Right atrium auricular region (tissue), 2 donors: ENCODE data around the gene MPHOSPH8. TPM values are rescaled to one million over a fixed set of nuclear protein-coding genes. Genes with fewer than 3 reads are reported as not detected.

Source experiments
- DNase-seq: peaks from one replicate; pipeline ENCODE4 v3.0.0-alpha.2; 2019; ENCODE audit warnings: low spot score
- H3K27ac ChIP-seq, 2 donors: fragments of 200-600 bp; sonication (generic); 1 replicate in 1 of 2; 2 replicates in 1 of 2; pipeline ENCODE4 v1.5.1; 2016 to 2019
- H3K27me3 ChIP-seq, 2 donors: fragments of 200-600 bp; sonication (generic); one replicate each; pipeline versions ENCODE4 v1.5.1 to v1.6.0; 2017 to 2019
- H3K36me3 ChIP-seq: fragments of 200-600 bp; sonication (generic); one replicate; pipeline ENCODE4 v1.5.1; 2016
- H3K4me1 ChIP-seq, 2 donors: fragments of 200-600 bp; sonication (generic); one replicate each; pipeline versions ENCODE4 v1.5.1 to v1.6.0; 2017 to 2019
- H3K4me3 ChIP-seq, 2 donors: fragments of 200-600 bp; sonication (generic); 1 replicate in 1 of 2; 2 replicates in 1 of 2; pipeline ENCODE4 v1.5.1; 2017 to 2019; ENCODE audit warnings: mild to moderate bottlenecking in 1 of 2, moderate library complexity in 1 of 2
- H3K9me3 ChIP-seq, 2 donors: fragments of 200-600 bp; sonication (generic); one replicate each; pipeline ENCODE4 v1.5.1; 2019
- CTCF ChIP-seq, 2 donors: fragments of 200-600 bp; sonication (generic); IDR thresholded peaks; one replicate each; pipeline ENCODE4 v1.5.1; 2019; ENCODE audit warnings: antibody characterized with exemption in 2 of 2
- total RNA-seq, 2 donors: library from RNA; depleted of rRNA; stranded (reverse); fragments of >200 nt; gene quantifications; one replicate each; pipeline ENCODE4 v1.1.0, GENCODE V29; 2016

The MPHOSPH8 gene
- total RNA-seq, 2 donors from 2014 or later = 20.8 to 26.8 TPM

GRCh38 chr13:19591864-19592263 is 41.6 kb upstream of the MPHOSPH8 start:
- Histone ChIP-seq H3K4me1 (no peaks in the 10 kb centered on the region), H3K9me3 (no peaks in the 10 kb centered on the region), H3K36me3 (no peaks in the 10 kb centered on the region), H3K27me3 (no peaks in the 10 kb centered on the region), H3K27ac (no peak overlapping the region), H3K4me3 (no peak overlapping the region)
- TF ChIP-seq CTCF (IDR thresholded peaks at IDR 0.05) = no peak
- DNase-seq = no peak

GRCh38 chr13:19592657-19593180 is 40.7 kb upstream of the MPHOSPH8 start:
- Histone ChIP-seq H3K4me3 (no peak overlapping the region), H3K27me3 (no peaks in the 10 kb centered on the region), H3K4me1 (no peaks in the 10 kb centered on the region), H3K27ac (no peak overlapping the region), H3K36me3 (no peaks in the 10 kb centered on the region), H3K9me3 (no peaks in the 10 kb centered on the region)
- no peak for DNase-seq
- TF ChIP-seq CTCF (IDR thresholded peaks at IDR 0.05) = no peak

GRCh38 chr13:19596086-19596485 is 37.4 kb upstream of the MPHOSPH8 start:
- no peak for DNase-seq
- no peak for TF ChIP-seq CTCF (IDR thresholded peaks at IDR 0.05)

DNA sequence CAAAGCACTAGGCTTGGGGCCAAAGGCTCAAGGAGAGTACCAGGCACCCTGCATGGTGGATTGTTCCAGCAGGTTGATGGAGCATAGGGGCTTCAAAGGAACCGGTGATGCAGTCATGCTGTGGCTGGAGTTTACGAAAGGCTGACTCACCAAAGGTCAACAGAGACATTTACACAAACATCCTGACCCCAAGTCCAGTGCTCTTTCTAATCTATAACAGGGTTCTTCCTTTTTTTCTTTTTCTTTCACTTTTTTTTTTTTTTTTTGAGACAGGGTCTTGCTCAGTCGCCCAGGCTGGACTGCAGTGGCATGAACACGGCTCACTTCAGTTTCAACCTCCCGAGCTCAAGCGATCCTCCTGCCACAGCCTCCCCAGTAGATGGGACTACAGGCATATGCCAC is 36.5 kb upstream of the MPHOSPH8 start:
- Histone ChIP-seq H3K27me3 (no peaks in the 10 kb centered on the region), H3K4me3 (no peak overlapping the region), H3K9me3 (no peaks in the 10 kb centered on the region), H3K4me1 (no peaks in the 10 kb centered on the region), H3K36me3 (no peaks in the 10 kb centered on the region), H3K27ac (no peak overlapping the region)
- no peak for DNase-seq
- no peak for TF ChIP-seq CTCF (IDR thresholded peaks at IDR 0.05)

More at GRCh38 chr13:19596086-19596485, 37.4 kb upstream of the MPHOSPH8 start:
- Histone ChIP-seq H3K27ac (no peak overlapping the region), H3K27me3 (no peaks in the 10 kb centered on the region), H3K4me1 (no peaks in the 10 kb centered on the region), H3K36me3 (no peaks in the 10 kb centered on the region), H3K4me3 (no peak overlapping the region), H3K9me3 (no peaks in the 10 kb centered on the region)

GRCh38 chr13:19597523-19597922 is 35.9 kb upstream of the MPHOSPH8 start:
- no peaks in the 10 kb centered on the region for H3K36me3 ChIP-seq
- no peaks in the 10 kb centered on the region for H3K9me3 ChIP-seq
- no peaks in the 10 kb centered on the region for H3K27me3 ChIP-seq
- no peak for TF ChIP-seq CTCF (IDR thresholded peaks at IDR 0.05)
- DNase-seq = no peak
- peaks cover 0 to 4% of the 10 kb centered on the region in 2 donors for H3K4me1 ChIP-seq
- H3K27ac ChIP-seq = no peak overlapping the region
- no peak overlapping the region for H3K4me3 ChIP-seq
